Stimulated activated naive CD8-positive, alpha-beta T cell treated with anti-CD3 and anti-CD28 coated beads, Interleukin-15, amount 100 ng/mL, for 72 hours (primary cell): ENCODE results near the gene PAIP2B.
"Not testable (repeated sequence)": the region's sequence is repeated elsewhere in the genome, so short reads cannot be mapped to it uniquely, and the experiment has no call there.

ENCODE experiments used
- ATAC-seq: fragments of 150-1000 bp; cut with Tn5 transposase; 2 replicates; pipeline ENCODE4 v1.10.0; 2021; ENCODE audit warnings: mild to moderate bottlenecking, moderate library complexity
- DNase-seq, 2 donors: peaks; one replicate each; pipeline ENCODE4 v3.0.0; 2021 to 2022
- H3K27ac Mint-ChIP-seq, 2 donors: one replicate each; pipeline ENCODE4 v1.8.0; 2022; ENCODE audit warnings: mild to moderate bottlenecking in 2 of 2, mixed read lengths in 2 of 2, moderate library complexity in 2 of 2
- H3K27me3 Mint-ChIP-seq: one replicate; pipeline ENCODE4 v1.8.0; 2022; ENCODE audit warnings: mixed read lengths
- H3K4me1 Mint-ChIP-seq: one replicate; pipeline ENCODE4 v1.8.0; 2022; ENCODE audit warnings: mild to moderate bottlenecking, mixed read lengths
- H3K4me3 Mint-ChIP-seq, 2 donors: one replicate each; pipeline ENCODE4 v1.8.0; 2022; ENCODE audit warnings: mild to moderate bottlenecking in 2 of 2, mixed read lengths in 2 of 2, moderate library complexity in 1 of 2
- H3K9me3 Mint-ChIP-seq, 2 donors: one replicate each; pipeline ENCODE4 v1.8.0; 2022; ENCODE audit warnings: mixed read lengths in 2 of 2

Gene PAIP2B

DNA sequence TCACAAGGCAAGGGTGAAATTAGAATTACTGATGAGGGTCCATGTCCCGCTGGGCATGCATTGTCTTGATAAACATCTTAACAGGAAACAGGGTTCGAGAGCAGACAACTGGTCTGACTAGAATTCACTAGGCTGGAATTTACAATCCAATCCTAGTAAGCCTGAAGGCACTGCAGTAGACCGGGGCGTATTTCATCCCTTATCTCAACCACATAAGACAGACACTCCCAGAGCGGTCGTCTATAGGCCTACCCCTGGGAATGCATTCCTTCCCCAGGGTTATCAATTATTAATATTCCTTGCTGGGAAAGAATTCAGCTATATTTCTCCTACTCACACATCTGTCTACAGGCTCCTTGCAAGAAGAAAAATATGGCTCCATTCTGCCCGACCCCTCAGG is 6.2 kb upstream of the PAIP2B start:
- not testable (repeated sequence) for H3K4me1 Mint-ChIP-seq, H3K4me3 Mint-ChIP-seq, H3K27me3 Mint-ChIP-seq, DNase-seq, ATAC-seq, H3K27ac Mint-ChIP-seq
- H3K9me3 Mint-ChIP-seq, result peaks cover 0 to 11% of the 10 kb centered on the region in 2 donors

DNA sequence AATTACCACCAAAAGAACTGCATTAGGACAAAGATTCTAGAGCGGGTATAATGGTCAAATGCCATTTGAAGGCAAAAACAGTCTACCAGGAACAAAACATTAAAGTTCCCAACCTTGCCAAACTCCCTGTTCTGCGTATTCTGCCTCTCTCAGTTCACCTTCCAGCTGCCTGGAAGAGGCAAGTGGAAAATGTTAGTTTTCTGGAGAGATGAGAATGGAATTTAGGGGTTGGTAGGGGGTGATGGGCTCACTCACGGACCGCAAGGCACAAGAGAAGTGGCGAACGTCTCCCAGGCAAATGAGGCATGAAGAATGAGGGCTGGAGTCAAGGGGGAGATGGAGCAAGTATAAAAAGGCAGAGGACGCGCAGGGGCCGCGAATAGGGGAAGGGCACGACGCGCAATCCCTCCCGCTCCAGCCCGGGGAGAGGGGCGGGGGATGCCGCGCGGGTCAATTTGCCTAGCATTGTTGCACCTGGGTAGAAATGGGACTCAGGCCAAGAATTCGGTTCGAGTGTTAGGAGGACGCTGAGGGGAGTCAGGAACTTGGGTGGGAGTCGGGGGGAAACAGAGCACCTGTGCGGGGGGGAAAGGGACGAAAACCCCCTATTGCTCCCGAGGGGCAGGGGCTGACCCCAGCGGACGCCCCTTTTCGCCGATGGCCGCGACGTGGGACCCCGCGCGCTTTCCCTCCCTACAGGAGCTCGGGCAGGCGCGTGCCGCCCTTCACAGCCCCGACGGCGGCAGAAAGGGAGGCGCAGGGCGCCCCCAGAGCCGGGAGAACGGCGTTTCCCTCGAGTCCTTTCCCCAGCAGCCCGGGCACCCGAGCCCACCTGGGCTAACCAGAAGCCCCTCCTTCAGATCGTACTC is 573 bp downstream of the PAIP2B start:
- Mint-ChIP-seq H3K9me3 (no peaks in the 10 kb centered on the region), H3K27me3 (no peaks in the 10 kb centered on the region), H3K27ac (peak overlapping the region; percentile 92 to 96), H3K4me3 (peak overlapping the region; percentile 95 to 97), H3K4me1 (peaks cover 11% of the 10 kb centered on the region)
- ATAC-seq (peak; percentile 43), DNase-seq (peak; percentile 22 to 32)

DNA sequence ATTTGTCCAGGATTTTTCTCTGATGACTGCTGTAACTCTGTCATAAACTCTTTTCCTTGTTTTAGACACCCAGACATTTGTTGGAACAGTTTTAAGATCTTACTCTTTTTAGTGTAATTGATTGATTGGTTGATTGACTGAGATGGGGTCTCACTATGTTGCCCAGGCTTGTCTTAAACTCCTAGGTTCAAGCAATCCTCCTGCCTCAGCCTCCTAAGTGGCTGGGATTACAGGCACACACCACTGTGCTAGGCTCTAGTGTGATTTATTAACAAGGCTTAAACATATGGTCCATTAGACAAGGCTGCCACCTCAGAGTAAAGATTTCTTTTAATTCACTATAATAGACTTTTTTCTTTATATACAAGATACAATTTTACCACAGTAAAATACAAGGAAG is 2.0 kb downstream of the PAIP2B start:
- H3K27ac Mint-ChIP-seq, result no peak overlapping the region
- H3K4me1 Mint-ChIP-seq, result peaks cover 11% of the 10 kb centered on the region
- no peak overlapping the region for H3K4me3 Mint-ChIP-seq
- ATAC-seq, result no peak
- no peak for DNase-seq
- no peaks in the 10 kb centered on the region for H3K27me3 Mint-ChIP-seq
- H3K9me3 Mint-ChIP-seq, result no peaks in the 10 kb centered on the region

DNA sequence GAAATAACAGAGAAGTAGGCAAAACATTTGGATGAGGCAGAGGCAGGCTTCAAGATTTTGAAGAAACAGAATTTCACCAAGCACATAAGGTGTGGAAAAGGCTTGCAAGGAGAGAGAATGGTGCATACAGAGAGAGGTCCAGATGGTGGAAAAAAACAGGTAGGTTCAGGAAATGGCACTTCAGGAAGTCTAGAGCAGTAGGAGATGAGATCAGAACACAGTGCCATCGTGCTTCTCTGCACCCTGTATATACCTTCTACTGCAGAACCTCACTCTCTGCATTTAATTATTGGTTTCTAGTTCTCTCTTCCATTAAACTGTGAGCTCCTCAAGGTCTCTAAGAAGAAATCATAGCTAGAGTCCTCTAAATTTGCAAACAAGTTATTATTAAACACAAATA is 2.4 kb downstream of the PAIP2B start:
- Mint-ChIP-seq H3K27ac (no peak overlapping the region), H3K9me3 (no peaks in the 10 kb centered on the region), H3K4me3 (no peak overlapping the region), H3K4me1 (peaks cover 11% of the 10 kb centered on the region), H3K27me3 (no peaks in the 10 kb centered on the region)
- DNase-seq, result no peak
- ATAC-seq, result no peak

DNA sequence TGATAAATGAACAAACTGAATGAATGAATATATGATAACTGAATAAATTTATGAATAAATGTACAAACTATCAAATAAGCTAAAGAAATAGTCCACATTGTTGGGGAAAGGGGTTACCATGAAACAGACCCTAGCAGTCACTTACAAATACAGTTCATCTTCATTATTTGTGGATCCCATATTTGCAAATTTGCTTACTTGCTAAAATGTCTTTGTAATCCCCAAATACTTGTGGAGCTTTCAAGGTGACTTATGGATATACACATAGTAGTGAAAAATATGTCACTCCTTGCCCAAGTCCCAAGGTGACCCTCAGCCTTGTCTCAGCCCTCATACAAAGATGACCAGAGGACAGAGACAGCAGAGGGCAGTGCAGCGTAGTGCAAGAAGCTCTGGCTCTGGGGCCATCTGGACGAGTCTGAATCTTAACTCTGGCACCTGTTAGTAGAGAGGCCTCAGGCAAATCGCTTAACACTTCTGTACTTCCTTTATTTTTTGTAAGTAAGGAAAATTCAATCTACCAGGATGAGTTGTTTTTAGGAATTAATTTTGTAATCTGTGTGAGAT is 3.1 kb downstream of the PAIP2B start:
- Mint-ChIP-seq H3K4me1 (peaks cover 11% of the 10 kb centered on the region), H3K27me3 (no peaks in the 10 kb centered on the region), H3K27ac (no peak overlapping the region), H3K4me3 (no peak overlapping the region), H3K9me3 (no peaks in the 10 kb centered on the region)
- no peak for ATAC-seq
- no peak for DNase-seq

DNA sequence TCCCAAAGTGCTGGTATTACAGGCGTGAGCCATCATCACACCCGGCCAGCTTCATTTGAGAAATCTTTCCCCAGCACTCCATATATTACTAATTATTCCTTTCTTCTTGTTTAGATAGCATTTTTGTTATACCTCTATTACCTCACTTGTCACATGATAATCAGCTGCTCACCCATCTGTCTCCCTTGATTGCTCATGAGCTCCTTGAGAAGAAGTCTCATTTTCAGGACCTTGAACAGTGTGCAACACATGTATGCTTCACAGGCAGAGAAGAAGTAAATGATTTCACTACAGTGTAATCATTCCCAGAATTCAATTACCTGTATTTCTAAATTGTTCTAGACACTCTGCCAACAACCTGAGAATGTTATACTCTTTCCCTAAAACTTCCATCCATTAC is 6.2 kb downstream of the PAIP2B start:
- no peaks in the 10 kb centered on the region for H3K9me3 Mint-ChIP-seq
- no peak overlapping the region for H3K27ac Mint-ChIP-seq
- peaks cover 11% of the 10 kb centered on the region for H3K4me1 Mint-ChIP-seq
- ATAC-seq, result no peak
- H3K27me3 Mint-ChIP-seq, result no peaks in the 10 kb centered on the region
- H3K4me3 Mint-ChIP-seq, result no peak overlapping the region
- no peak for DNase-seq

DNA sequence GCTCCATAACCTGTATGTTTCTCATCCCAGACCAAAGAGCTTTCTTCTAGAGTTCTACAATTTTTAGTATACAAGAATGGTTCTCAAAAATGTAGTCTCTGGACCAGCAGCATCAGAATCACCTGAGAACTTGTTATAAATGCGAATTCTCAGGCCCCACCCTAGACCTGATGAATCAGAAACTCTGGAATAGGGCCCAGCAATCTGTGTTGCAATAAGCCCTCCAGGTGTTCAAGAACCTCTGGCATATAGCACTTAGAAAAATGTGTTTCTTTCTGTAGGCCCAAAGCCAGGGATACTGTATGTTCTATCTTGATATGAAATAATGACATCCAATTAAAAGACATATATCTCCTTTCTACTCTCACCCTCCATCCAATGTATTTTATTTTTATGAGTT is 10.4 kb downstream of the PAIP2B start:
- no peak for ATAC-seq
- no peak overlapping the region for H3K4me3 Mint-ChIP-seq
- no peak for DNase-seq
- H3K27ac Mint-ChIP-seq, result no peak overlapping the region
- H3K27me3 Mint-ChIP-seq, result no peaks in the 10 kb centered on the region
- no peaks in the 10 kb centered on the region for H3K9me3 Mint-ChIP-seq
- no peaks in the 10 kb centered on the region for H3K4me1 Mint-ChIP-seq

DNA sequence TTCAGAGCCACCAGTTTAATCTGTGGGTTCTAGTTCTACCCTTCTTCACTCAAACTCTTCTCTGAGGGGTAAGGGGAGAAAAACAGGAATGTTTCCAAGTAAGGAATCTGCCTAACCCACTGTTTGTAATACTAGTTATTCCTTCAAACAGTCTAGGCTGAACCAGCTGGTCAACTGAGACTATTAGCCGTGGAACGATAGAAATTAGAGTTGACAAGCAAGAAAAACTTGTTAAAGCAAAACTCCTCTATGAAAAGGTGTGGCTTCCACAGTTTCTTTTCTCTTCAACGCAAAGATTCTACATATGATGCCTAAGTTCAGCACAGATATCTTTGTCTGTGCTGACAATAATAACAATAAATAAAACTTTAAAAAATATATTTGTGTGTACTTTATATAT is 11.5 kb downstream of the PAIP2B start:
- Mint-ChIP-seq H3K27ac (no peak overlapping the region), H3K9me3 (no peaks in the 10 kb centered on the region), H3K4me3 (no peak overlapping the region), H3K27me3 (no peaks in the 10 kb centered on the region), H3K4me1 (no peaks in the 10 kb centered on the region)
- DNase-seq, result no peak
- ATAC-seq, result no peak

DNA sequence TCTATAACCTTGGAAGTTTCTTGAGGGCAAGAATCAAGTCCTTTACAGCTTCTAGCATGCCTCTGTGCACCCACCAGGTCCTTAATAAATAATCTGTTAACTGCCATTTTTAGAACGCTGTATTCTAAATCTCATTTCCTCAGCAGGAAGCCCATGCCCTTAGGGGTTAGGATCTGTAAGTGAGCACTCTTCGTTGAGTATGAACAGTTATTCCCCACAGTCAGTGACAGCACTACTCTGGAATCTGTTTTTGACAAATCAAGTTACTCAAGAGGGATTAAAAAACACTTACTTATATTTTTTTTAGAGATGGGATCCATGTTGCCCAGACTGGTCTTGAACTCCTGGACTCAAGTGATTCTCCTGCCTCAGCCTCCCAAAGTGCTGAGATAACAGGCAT is 14.6 kb downstream of the PAIP2B start:
- Mint-ChIP-seq H3K27ac (no peak overlapping the region), H3K4me3 (no peak overlapping the region), H3K9me3 (no peaks in the 10 kb centered on the region), H3K27me3 (no peaks in the 10 kb centered on the region), H3K4me1 (no peaks in the 10 kb centered on the region)
- ATAC-seq (no peak), DNase-seq (no peak)

DNA sequence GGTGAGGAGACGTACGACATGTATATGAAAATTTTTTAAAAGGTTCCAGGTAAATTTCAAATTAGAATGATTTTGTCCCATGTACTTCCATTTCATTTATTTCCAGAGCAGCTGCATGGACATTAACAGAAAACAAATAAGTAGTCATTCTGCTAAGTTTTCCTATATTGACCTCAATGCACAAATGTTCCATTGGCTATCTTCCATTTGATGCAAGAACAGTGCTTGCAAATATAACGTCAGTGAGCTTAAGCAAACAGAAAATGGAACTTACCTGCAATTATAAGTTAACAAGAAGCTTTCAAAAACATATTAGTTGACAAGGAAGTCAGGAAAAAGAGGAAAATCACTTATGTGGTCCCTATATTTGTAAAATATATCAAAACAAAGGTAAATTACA is 16.6 kb downstream of the PAIP2B start:
- Mint-ChIP-seq H3K27ac (no peak overlapping the region), H3K27me3 (no peaks in the 10 kb centered on the region), H3K9me3 (no peaks in the 10 kb centered on the region), H3K4me3 (no peak overlapping the region), H3K4me1 (no peaks in the 10 kb centered on the region)
- no peak for DNase-seq
- no peak for ATAC-seq

DNA sequence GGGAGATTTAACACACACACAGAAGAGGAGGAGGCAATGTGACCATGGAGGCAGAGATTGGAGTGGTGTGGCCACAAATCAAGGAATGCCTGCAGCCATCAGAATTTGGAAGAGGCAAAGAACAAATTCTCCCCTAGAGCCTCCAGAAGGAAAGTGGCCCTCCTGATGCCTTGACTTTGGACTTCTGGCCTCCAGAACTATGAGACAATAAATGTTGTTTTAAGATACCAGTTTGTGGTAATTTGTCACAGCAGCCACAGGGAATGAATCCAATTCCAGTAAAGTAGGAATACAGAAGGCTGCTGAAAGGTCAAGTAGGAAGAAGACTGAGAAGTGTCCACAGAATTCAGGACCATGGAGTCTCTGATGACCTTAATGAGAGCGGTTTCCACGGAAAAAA is 18.1 kb downstream of the PAIP2B start:
- H3K4me3 Mint-ChIP-seq, result no peak overlapping the region
- no peaks in the 10 kb centered on the region for H3K4me1 Mint-ChIP-seq
- H3K9me3 Mint-ChIP-seq, result no peaks in the 10 kb centered on the region
- ATAC-seq (no peak), DNase-seq (no peak)
- H3K27ac Mint-ChIP-seq, result peak overlapping the region in 1 of 2 donors; percentile 44
- H3K27me3 Mint-ChIP-seq, result no peaks in the 10 kb centered on the region

DNA sequence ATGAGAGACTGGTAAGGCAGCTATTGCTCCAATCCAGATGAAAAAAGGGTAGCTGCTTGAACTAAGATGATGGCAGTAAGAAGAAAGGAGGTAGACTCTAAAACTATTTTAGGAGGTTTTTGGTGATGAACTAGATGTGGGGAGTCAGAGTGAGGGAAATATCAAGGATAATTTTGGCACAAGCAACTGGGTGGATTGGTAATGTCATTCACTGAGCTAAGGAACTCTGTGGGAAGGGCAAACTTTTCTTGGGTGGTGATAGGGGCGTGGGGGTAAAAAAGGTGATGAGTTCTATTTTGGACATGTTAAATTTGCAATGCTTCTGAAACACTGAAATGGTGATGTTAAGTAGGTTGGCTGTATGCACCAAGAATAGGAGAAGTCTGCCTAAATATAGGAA is 19.3 kb downstream of the PAIP2B start:
- ATAC-seq, result no peak
- Mint-ChIP-seq H3K4me1 (no peaks in the 10 kb centered on the region), H3K4me3 (no peak overlapping the region), H3K27me3 (no peaks in the 10 kb centered on the region), H3K9me3 (no peaks in the 10 kb centered on the region), H3K27ac (peak overlapping the region in 1 of 2 donors; percentile 5)
- no peak for DNase-seq

DNA sequence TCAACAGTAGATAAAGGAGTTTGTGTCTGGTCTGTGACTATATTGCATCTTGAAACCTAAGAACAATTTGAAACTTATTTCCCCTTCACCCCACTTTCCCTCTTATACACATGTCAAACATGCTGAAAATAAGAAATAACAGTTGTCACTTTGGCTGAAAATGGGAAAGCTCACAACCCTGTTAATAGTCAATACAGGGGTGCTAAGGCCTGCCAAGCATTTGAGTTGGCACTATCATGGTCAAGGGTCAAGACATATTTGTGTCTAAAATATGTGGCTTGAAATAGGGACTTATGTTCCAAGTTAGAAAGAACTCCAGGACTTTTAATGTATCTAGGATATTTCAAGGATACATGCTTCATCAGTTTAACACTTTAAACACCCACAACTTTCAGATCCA is 20.6 kb downstream of the PAIP2B start:
- Mint-ChIP-seq H3K4me3 (no peak overlapping the region), H3K27ac (no peak overlapping the region), H3K4me1 (no peaks in the 10 kb centered on the region), H3K9me3 (no peaks in the 10 kb centered on the region), H3K27me3 (no peaks in the 10 kb centered on the region)
- ATAC-seq (no peak), DNase-seq (no peak)

DNA sequence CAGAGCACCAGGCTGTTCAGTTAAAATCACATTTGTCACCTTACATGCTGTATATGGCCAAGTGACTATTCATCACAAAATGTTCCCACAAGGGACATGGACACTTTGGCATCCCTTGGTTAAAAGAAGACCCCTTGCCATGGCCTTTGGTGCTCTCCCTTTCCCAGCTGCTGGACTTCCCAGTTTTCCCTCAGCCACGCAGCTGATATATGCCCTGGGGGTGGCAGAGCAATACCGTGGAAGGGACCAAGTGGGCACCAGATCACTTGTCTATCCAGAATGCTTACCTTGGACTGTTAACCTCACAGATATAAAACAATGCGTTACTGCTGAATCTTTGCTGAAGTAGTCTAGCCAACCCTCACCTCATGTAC is 35.3 kb downstream of the PAIP2B start:
- no peaks in the 10 kb centered on the region for H3K4me1 Mint-ChIP-seq
- ATAC-seq (no peak), DNase-seq (no peak)
- no peaks in the 10 kb centered on the region for H3K27me3 Mint-ChIP-seq
- H3K27ac Mint-ChIP-seq, result no peak overlapping the region
- no peak overlapping the region for H3K4me3 Mint-ChIP-seq
- H3K9me3 Mint-ChIP-seq, result peaks cover 5 to 10% of the 10 kb centered on the region in 2 donors

DNA sequence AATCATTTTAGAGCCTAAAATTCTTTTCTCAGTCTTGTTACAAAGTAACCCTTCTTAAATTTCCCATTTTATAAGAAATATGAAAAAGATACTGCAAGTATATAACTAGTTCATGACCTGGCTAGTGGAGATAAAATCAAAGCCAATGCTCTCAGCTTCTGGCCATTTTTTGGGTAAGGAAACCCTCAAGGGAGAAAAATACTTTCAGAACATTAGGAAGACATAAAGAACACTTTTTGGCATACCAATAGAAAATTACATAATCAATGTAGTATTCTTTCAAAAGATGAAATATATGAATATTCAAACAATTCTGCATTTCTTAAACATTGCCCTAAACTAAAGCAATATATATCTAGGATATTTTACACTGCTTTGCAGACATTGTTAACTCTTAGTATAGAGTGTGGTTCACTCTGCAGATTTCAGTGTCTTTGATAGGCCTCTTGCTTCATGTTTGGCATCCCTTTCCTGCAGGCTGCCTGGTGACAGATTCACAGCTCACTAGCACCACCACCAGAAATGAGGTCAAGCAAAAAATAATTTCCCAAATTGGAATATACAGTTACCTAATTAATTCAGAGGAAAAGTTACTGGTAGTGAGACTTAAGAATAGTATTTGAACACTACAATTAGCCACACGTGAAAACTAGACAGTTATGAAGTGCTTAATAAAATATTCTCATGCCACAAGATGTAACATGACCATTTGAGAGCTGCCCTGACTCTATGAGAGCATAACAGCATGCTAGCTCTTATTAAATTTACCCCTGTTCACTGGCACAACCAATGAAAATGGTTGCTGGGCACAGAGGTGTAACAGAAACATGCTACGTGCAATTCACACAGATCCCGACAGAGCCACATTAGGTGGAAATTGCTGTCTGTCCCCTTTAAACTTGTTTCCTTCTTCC is 36.0 kb downstream of the PAIP2B start:
- Mint-ChIP-seq H3K27me3 (no peaks in the 10 kb centered on the region), H3K4me1 (no peaks in the 10 kb centered on the region), H3K4me3 (no peak overlapping the region), H3K27ac (no peak overlapping the region), H3K9me3 (peaks cover 2 to 4% of the 10 kb centered on the region in 2 donors)
- ATAC-seq (no peak), DNase-seq (no peak)

DNA sequence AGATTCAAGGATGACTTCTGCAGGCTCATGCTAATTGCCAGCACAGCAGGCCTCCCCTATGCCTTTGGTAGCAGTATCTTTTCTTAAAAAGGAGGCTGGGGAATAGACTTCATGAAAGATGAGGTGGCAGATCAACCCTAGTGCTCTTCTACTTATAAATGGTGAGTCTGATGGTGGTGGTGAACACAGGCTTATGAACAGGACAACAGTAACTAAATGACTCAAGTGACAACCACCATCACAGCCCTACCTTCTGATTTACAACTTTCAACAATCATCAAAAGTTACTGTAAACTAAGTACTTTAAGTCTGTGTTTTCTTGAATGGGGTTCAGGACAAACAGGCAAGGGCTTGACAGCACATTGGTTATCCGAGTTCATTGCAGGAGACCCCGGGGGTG is 39.3 kb downstream of the PAIP2B start:
- DNase-seq, result no peak
- no peaks in the 10 kb centered on the region for H3K9me3 Mint-ChIP-seq

More for the DNA sequence above, 39.3 kb downstream of the PAIP2B start:
- H3K27me3 Mint-ChIP-seq, result no peaks in the 10 kb centered on the region
- no peak overlapping the region for H3K4me3 Mint-ChIP-seq
- peaks cover 5% of the 10 kb centered on the region for H3K4me1 Mint-ChIP-seq
- ATAC-seq, result no peak
- H3K27ac Mint-ChIP-seq, result no peak overlapping the region
